KOPT-K1 (cell line): Measurements from ENCODE around the gene BTBD16.

Source experiments
- H3K27ac ChIP-seq: fragments of 200-600 bp; sonication (generic); 2 replicates; pipeline ENCODE4 v1.5.1; 2016; ENCODE audit warnings: antibody characterized with exemption, mild to moderate bottlenecking, low read depth, low read length; ENCODE audit not compliant: poor library complexity, severe bottlenecking
- H3K36me3 ChIP-seq: fragments of 200-600 bp; sonication (generic); 2 replicates; pipeline ENCODE4 v1.5.1; 2017; ENCODE audit warnings: antibody characterized with exemption, mild to moderate bottlenecking, low read length, moderate library complexity; ENCODE audit not compliant: insufficient read depth
- H3K9me3 ChIP-seq: fragments of 200-600 bp; sonication (generic); 2 replicates; pipeline ENCODE4 v1.5.1; 2017; ENCODE audit warnings: antibody characterized with exemption, low read length, mild to moderate bottlenecking; ENCODE audit not compliant: insufficient read depth, poor library complexity, severe bottlenecking

Gene BTBD16

DNA sequence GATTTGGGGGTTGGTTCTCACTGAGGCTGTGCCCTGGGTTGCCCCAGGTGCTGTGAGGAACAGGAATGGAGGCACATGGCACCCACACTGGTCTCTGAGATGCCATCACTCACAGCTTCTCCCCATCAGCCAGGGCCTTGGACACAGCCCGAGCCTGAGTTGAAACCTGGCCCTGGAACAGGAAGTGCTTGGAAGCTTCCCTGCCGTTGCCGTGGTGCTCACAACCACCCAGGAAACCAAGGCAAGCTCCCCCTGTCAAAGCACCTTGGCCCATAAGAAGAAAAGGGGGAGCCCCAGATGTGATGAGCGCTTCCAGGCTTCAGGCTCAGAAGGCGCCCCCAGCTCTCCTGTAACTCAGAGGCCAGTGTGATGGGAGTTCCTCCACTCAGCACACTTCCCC lies at the start of gene BTBD16:
Gene BTBD16, plus strand, starts transcription at position 221 of the 400 bp plus-strand sequence. CDS start 3,786 bp downstream, outside the sequence.
- Histone ChIP-seq H3K36me3 (no peaks in the 10 kb centered on the region), H3K27ac (no peak within 1 kb of the TSS), H3K9me3 (no peaks in the 10 kb centered on the region)

DNA sequence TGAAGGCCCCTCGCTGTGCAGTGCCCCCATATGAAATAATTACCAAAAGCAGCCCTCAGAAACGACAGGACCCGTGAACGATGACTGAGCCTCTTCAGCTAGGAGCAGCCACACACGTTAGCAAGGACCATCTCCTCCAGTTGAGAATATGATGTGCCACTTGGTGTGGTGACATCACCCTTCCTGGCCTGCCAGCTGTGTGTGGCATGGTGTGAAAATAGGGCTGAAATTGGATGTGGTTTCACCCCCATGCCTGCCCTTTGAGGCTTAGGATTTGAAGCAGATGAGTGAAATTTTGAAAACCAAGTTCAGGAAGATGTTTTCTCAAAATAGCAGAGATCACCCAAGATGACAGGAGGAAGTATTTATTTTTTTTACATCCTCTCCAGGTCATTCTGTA lies 49.1 kb upstream of the BTBD16 start:
- Histone ChIP-seq H3K36me3 (no peaks in the 10 kb centered on the region), H3K9me3 (no peaks in the 10 kb centered on the region)

DNA sequence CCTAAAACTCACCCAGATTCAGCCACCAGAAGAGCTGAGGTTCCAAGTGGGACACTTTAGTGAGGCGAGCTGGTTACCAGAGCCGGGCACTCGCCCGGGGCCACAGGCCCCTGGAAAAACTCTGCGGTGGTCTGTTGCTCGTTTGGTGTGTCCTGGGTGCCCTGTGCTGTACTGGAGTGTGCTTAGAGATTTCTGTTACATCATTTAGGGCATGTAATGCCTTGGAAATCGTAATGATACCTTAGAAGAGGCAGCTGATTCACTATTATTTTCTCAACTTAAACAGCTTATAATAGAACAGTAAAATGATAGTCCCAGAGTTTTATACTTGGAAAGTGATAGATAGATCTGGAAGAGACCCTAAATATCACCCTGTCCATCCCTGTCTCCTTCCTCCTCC lies 48.5 kb upstream of the BTBD16 start:
- H3K36me3 ChIP-seq: no peaks in the 10 kb centered on the region
- H3K27ac ChIP-seq: no peak overlapping the region
- no peaks in the 10 kb centered on the region for H3K9me3 ChIP-seq

More for the DNA sequence above, 49.1 kb upstream of the BTBD16 start:
- no peak overlapping the region for H3K27ac ChIP-seq

DNA sequence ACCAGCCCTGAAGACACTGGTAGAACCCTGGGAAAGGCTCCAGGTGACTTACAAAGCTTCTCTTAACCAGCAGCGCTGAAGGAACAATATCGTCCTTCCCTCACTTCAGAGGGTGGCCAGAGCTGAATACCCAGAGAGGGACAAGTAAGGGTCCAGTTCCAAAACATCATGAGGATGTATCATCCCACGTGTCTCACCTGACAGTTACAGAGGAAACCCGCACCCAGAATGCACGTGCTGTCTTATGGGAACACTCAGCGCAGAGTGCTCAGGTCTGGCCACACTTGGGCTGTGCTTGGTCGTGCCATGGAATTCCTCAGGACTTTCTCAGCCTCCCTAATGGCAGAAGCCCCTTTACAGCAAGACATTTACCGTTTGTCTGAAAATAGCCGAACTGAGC lies 46.9 kb upstream of the BTBD16 start:
- H3K36me3 ChIP-seq: no peaks in the 10 kb centered on the region
- no peak overlapping the region for H3K27ac ChIP-seq
- no peaks in the 10 kb centered on the region for H3K9me3 ChIP-seq

DNA sequence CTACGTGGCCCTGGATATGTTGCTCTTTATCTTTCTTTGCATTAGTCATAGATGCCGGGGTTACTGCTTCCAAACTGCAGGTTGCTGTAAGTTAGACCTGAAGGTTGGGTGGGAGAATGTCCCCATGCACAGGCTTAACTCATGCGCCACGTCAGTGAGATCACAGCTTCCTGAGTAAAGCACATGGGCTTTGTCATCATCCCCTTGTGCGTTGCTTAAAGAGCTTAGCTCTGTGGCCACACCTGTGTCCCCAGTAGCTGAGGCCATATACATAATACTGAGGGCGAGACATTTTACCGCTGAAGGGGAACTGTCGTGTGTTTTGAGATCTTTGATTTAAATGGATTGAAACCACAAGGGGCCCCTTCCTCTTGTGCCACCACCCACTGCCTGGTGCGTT lies 45.8 kb upstream of the BTBD16 start:
- H3K27ac ChIP-seq: no peak overlapping the region
- no peaks in the 10 kb centered on the region for H3K9me3 ChIP-seq
- no peaks in the 10 kb centered on the region for H3K36me3 ChIP-seq

DNA sequence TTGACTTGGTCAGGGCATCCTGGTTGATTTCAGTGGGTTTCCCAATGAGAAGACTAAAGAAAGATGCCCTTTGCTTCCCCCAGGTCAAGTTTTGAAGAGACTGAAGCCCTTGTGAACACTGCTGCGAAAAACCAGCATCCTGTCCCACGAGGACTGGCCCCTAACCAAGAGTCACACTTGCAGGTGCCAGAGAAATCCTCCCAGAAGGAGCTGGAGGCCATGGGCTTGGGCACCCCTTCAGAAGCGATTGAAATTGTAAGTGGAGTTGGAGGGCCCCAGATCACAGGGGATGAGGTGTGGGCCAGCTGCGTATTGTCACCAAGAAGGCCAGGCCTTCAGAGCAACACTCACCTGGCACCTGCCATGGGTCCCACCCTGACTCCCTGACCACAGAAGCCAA lies 43.3 kb upstream of the BTBD16 start:
- Histone ChIP-seq H3K9me3 (no peaks in the 10 kb centered on the region), H3K36me3 (no peaks in the 10 kb centered on the region), H3K27ac (no peak overlapping the region)

DNA sequence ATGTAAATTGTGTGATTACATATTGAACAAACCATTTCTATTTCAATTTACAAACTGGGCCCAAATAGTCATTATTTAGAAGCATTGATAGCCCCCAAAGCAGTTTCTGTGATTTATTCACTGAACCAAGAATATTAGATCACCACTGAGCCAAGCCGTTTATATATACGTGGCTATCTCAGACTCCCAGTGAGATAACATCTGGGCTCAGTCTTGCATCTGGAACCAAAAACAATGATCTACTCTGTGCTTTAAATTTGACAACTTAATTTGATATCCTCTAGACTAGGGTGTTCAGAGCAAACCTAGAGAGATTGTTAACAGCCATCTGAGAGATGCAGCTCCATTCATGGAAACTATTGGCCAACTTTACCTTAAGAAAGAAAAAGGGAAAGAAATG lies 41.4 kb upstream of the BTBD16 start:
- H3K36me3 ChIP-seq: no peaks in the 10 kb centered on the region
- H3K9me3 ChIP-seq: no peaks in the 10 kb centered on the region

DNA sequence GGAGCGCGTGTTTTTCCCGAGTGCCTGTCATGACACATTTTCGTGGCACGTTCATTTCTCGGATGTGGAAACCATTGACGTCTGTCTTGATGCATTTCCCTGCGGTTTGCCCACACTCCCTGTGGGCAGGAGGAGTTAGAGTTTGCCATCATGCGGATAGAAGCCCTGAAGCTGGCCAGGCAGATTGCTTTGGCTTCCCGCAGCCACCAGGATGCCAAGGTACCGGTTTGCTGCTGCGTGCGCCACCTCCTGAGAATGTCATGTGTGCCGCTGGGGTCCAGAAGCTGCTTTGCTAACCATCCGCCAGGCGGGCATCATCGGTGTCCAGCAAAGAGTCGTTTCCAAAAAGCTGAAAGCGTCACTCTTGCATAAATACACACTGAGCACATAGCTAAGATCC lies 40.9 kb upstream of the BTBD16 start:
- Histone ChIP-seq H3K36me3 (no peaks in the 10 kb centered on the region), H3K9me3 (no peaks in the 10 kb centered on the region), H3K27ac (no peak overlapping the region)

More for the DNA sequence above, 41.4 kb upstream of the BTBD16 start:
- no peak overlapping the region for H3K27ac ChIP-seq

DNA sequence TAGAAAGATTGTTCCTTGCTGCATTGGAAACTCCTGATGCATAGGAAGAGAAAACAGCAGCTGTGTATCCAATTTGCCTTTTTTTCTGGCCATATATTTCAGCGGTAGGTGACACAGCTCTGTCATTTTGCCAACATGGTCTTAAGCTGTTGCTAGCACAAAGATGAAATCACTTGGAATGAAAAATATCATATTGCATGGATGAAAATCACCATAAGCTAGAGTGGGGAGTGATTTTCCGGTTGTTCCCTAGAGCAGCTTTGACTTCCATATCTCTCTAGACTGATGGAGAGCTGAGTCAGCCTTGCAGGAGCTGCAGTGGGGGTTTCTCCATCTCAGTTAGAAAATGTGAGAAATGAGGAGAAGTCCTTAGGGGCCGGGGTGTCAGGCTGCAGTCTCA lies 38.3 kb upstream of the BTBD16 start:
- H3K36me3 ChIP-seq: no peaks in the 10 kb centered on the region
- no peaks in the 10 kb centered on the region for H3K9me3 ChIP-seq
- H3K27ac ChIP-seq: no peak overlapping the region

DNA sequence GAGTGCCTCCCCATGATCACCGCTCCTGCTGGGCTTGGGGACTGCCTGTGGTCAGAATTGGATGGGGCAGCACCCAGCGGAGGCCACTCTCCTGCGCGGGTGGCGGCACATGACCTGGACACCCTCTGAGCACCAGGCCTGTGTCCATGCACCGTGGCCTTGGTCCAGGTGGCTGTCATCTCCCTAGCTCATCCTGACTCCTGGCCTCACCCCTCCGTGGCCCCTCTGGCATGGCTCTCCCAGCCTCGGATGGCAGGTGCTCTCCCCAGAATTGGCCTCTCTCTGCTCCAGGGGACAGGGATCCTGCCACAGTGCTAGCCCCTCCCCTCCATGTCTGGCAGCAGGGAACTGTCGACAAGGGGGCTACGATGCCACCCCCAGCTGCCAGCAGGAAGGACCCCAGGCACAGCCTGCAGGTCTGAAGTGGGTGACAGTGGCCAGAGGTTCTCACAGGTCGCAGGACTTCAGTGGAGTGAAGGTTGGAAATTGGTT lies 37.2 kb upstream of the BTBD16 start:
- H3K9me3 ChIP-seq: no peaks in the 10 kb centered on the region
- no peaks in the 10 kb centered on the region for H3K36me3 ChIP-seq
- no peak overlapping the region for H3K27ac ChIP-seq

DNA sequence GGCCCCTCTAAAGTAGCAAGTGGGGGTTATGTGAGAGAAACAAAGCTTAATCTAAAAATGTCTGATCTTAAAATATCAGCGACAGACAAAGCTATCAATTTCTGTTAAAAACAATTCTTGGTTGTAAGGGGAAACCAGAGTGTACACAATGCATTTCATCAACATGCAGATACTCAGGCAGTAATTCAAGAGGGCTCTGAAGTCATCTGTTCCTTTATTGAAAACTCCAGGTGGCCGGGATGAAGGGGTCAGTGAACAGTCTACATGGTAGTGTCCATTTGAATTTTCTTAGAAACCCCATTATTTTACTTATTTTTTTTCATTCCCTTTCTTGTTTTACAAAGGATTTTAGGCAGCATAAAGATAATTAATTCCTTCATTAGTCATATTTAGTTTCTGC lies 36.7 kb upstream of the BTBD16 start:
- H3K27ac ChIP-seq: no peak overlapping the region
- no peaks in the 10 kb centered on the region for H3K9me3 ChIP-seq
- no peaks in the 10 kb centered on the region for H3K36me3 ChIP-seq

DNA sequence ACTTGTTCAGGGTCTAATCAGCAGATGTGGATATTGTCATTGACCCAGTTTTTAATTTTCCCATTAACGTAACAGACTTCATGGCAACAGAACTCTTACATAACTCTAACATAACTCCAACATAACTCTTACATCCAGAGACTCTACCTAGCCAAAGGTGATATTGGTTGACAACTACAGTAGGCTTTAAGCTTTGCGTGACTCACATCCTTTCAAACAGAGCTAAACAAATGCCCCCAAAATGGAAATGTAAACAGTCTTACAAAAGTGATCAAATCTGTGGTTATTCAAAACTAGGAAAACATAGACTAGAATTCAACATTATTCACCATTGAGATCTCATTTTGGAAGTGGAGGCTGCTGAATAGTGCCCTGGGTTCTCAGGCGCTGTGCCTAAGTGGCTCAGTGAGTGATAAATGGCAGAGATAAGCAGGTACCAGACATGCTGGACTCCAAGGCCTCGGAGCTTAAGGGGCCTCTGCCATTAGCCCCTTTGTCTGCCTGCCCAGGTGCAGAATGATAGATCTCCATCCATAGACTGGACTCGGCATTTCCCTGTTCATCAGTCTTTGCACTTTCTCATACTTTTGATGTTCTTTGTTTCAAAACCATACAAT lies 34.3 kb upstream of the BTBD16 start:
- no peak overlapping the region for H3K27ac ChIP-seq
- H3K9me3 ChIP-seq: no peaks in the 10 kb centered on the region
- no peaks in the 10 kb centered on the region for H3K36me3 ChIP-seq

DNA sequence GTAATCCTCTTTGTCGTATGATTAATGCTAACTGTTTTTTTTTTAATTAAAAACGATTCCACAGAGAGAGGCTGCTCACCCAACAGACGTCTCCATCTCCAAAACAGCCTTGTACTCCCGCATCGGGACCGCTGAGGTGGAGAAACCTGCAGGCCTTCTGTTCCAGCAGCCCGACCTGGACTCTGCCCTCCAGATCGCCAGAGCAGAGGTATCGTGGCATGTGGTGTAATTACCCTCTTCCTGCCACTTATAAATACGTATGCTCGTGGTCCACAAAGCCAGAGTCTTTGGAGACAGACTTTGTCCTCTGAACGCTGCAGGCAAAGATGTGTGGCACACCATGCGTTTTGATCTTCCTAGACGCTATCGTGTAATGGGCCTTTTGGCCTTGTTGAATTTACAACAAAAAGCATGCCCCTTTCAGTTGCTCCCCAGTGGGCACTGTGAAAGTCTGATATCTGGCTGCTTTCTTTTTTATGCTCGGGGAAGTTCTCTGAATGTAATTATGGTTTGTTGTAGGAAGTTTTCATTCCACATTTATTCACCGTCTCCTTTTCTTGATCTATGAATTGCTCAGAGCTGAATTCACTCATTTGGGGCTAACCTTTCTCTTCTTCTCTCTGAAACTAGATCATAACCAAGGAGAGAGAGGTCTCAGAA lies 33.6 kb upstream of the BTBD16 start:
- Histone ChIP-seq H3K9me3 (no peaks in the 10 kb centered on the region), H3K36me3 (no peaks in the 10 kb centered on the region), H3K27ac (no peak overlapping the region)

DNA sequence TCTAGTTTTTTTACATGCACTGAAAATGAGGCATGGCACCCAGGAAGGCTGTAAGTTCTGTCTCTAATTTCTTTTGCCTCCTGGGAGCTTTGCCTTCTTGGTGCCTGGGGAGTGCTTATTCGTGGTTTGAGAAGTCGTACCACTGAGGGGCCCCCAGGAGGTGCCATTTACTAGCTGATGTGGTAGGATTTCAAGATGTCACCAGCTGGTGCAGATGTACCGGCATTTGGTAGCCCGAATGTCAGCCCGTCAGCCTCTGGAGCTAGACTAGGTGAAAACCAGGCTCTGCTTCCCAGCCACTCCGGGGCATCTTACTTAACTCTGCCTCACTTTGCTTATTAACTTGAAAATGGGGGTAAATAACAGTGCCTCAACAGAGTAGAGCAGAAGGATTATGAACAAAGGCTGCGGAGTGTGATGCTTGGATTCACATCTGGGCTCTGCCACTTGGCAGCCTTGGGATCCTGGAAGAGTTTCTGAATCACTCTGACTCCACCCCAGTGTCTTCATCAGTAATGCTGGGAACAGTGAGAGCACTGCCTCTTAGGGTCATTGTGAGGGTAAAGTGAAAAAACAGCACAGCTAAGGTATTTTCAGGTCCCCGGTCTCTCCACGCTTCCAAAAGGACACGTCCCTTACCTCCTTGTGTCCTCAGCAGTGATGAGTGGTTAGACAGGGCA lies 31.4 kb upstream of the BTBD16 start:
- Histone ChIP-seq H3K36me3 (no peaks in the 10 kb centered on the region), H3K27ac (no peak overlapping the region)

DNA sequence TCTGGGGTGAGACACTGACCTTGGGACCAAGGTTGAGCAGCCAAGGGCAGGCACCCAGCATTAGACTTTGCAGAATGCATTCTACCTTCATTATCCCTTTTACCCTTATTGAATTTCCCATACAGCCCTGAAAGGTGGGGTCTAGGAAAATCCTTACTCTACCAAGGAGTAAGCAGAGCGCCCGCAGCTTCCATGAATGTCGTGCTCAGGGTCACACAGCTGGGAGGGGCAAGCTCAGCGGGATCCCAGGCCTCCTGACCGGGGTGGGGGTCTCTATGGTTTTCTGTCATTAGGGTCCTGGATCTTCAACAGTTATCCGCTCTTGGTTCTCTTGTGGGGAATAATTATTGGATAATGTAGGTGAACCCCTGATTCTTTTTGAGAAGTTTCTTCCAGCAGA lies 30.7 kb upstream of the BTBD16 start:
- Histone ChIP-seq H3K36me3 (no peaks in the 10 kb centered on the region), H3K9me3 (no peaks in the 10 kb centered on the region), H3K27ac (no peak overlapping the region)

More for the DNA sequence above, 31.4 kb upstream of the BTBD16 start:
- H3K9me3 ChIP-seq: no peaks in the 10 kb centered on the region
